ENCODE data around the gene MANF.

GRCh38 chr3:51401735-51402134, 16.6 kb downstream of the MANF start:
- TF ChIP-seq ESRRG (CRISPR knock-in tag; IDR thresholded peaks at IDR 0.05) = no peak
- TF ChIP-seq SNAI2 (CRISPR knock-in tag; IDR thresholded peaks at IDR 0.05) = no peak
- no peak for TF ChIP-seq ZFP3 (CRISPR knock-in tag; IDR thresholded peaks at IDR 0.05)

Data from SK-N-SH treated with all-trans-retinoic acid at 6 μM for 48 hours (cell line).